Right forelimb (tissue), 1 donor: Measurements from ENCODE around the gene SLC12A7.
"Not testable (repeated sequence)": the region's sequence is repeated elsewhere in the genome, so short reads cannot be mapped to it uniquely, and the experiment has no call there.

Source experiments
- DNase-seq: peaks from one replicate; pipeline ENCODE4 v3.0.0-alpha.2; 2018

The SLC12A7 gene

DNA sequence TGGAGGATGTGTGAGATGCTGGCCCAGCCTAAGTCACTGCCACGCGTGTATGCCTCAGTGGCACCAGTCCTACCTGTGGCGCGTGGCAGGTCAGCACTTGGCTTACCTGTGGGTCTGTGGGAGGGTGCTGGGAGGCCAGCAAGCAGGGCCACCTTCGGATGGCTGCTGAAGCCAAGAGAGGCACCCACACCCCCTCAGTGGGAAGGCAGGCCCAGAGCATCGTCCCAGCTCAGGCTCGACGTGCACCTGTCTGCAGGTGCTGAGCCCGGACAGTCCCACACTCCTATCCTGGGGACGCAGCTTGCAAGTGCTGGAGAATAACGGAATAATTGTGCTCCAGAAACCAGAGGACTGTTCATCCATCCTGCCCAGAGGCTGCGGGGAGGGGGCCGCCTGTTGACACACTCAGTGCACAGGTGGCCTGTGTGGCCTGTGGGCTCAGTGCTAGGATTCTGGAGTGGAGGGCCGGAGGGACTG, 79.3 kb downstream of the SLC12A7 start:
- DNase-seq: no peak

DNA sequence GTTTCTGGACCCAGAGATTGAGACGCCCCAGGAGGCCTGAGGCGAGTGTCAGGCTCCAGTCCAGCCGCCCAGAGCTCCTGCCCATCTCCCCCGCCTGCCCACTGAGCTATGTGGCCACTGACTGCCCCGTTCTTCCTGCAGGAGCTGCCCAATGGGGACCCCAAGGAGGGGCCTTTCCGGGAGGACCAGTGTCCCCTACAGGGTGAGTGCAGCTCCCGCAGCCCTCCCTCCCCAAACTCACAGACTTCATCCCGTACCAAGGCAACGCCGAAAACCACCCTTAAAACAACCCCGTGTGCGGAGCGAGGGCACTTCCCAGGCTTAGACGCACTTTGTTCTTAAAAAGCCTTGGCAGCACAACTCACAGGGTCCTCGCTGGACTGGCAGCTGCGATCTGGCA, 79.9 kb downstream of the SLC12A7 start:
- no peak for DNase-seq

- DNase-seq: no peak
Measured at GRCh38 chr5:1031306-1031959, 80.4 kb downstream of the SLC12A7 start.

DNA sequence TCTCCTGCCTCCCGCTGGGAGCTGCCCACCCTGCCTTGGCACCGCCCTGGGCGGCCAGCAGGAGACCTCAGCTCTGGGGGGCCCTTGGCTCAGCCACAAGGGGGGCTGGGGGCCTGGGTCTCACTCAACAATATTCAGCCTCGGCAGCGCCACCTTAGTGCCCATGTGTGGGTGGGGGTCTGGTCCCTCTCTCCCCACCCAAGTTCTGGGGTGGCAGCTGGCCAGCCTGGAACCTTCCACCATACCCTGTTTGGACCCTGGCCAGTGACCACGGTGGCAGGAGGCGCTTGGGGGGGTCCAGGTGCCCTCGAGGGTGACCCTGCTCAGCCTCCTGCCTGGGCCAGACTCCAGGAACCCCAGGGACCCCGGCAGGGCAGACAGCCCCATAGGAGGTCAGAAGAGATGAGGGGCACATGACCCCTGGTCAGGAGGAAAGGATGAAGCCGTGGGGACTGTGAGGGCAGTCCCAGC, 81.0 kb downstream of the SLC12A7 start:
- DNase-seq: no peak

DNA sequence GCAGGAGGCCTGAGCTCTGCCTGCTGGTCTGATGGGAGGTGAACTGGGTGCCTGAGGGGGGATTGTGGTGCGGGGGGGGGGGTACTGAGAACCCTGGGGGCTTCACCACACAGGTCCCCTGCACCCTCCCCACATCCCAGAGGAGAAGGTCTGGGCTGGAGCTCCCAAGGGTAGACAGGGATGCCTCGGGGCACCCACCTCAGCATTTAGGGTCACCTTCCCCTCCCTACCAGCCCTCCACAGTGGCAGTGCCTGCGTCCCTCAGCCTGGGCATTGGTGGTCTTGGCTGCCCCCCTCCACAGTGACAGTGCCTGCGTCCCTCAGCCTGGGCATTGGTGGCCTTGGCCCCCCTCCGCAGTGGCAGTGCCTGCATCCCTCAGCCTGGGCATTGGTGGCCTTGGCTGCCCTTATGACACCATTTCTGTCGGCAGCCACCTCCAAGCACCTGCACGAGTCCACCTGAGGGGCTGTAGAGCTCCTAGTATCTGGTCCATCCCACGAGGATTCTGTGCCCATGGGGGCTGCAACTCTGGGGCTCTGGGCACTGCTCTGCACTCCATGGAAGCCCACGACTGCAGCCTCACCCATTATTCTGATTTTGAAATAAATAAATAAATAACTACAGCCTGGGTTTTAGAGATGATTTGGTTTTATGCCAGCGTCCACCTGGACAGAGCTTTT, 81.8 kb downstream of the SLC12A7 start:
- no peak for DNase-seq

DNA sequence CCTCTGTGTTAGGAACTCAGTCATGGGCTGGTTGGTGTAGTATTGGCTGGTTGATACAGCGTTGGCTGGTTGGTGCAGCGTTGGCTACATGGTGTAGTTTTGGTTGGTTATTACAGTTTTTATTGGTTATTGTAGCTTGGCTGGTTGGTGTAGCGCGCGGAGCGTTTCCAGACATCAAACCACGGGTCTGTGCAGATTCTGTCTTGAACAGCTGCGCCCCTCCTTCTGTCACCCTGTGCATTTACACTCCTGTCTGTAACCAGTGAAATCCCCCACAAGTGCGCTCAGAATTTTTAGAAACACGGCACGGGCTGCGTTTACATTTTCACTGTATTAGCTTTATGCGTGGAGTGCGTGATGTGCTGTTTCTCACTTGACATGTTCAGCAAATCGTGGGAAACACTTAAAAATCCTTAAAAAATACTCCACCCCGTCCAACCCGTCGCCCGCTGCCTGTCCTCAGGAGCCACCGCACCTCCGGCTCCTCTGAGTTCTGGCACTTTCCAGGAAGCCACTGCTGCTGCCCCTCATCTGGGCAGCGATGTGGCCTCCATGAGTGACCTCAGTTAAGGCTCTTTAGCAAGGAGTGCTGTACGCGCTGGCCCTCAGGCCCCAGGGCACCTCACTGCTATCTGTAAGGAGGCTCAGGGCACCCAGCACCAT, 82.5 kb downstream of the SLC12A7 start:
- no peak for DNase-seq

GRCh38 chr5:1028481-1029281, 83.2 kb downstream of the SLC12A7 start:
- DNase-seq: no peak

DNA sequence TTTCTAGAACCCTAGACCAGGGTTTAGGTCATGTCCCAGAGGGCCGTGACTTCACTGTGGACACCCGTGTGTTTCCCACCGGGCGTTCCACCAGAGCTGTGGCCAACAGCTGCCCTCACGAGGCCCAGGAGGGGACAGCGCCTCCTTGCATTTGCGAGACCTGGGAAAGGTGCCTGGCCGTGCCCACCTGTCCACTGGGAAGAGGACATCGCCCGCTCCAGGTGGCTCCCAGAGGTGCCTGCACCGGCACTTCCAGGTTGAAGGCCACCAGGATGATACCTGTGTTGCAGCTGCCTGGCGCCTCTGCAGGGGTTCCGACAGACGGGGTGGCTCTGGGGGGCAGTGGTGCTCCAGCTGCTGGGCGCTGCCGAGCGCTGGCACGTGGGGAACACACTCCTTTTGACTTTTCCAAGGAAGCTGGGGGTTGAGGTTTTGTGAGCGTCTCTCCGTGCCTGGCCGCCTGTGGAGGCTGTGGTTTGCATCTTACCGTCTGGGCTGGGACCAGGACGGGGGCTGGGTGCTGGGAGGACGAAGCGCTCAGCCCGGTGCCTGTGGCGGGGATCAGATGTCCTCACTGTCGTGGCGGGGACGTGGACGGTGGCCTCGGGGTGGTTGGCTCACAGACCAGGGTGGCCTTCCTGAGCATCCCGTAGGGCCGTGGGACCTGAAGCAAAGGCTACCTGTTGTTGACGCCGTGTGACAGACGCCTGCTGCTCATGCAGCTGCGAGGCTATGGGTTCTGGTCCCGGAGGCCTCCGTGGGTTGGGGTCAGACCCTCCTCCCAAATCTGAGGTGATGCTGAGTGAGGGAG, 84.0 kb downstream of the SLC12A7 start:
- no peak for DNase-seq

DNA sequence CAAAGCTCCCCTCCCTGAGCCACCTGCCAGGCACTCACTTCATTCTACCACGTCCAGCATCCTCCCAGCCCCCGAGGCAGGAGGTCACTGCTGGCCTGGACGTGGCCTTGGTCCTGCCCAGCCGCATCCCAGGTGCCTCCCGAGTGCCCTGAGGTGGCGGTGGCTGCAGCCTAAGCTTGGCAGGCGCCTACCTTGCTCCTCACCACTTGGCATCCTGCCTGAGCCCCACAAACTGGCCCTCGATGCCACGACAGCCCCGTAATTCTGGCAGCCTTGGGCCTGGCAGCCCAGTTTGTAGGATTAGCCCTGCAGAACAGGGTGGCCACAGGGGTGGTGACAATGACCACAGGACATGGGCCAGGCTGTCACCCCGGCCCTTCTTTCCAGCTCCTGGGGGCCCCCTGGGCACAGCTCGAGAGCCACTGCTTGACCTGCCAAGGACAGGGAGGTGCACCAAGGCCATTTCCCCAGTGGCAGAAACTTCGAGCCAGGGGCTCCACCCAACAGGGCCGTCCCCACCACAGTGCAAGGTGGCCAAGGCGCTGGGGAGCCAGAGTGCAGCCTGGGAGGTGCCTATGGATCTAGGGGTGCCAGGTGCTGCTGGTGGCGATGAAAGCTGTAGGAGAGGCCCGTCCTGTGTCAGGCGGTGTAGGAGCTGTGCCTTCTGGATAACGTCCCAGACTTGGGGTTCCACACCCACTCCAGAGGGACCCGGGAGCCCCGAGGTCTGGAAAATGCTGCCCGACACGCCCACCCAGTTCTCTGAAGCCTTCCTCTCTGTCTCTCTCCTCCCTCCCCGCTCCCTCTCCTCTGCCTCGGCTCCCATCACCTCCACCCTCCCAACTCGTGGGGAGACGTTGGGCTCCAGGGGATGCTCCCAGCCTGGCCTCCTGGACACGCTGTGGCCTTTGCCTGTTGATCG, 84.9 kb downstream of the SLC12A7 start:
- no peak for DNase-seq

- DNase-seq: not testable (repeated sequence)
Measured at GRCh38 chr5:1021969-1022336, 89.9 kb downstream of the SLC12A7 start.

- DNase-seq: peak; percentile 84
Measured at GRCh38 chr5:1021136-1021968, 90.5 kb downstream of the SLC12A7 start.

DNA sequence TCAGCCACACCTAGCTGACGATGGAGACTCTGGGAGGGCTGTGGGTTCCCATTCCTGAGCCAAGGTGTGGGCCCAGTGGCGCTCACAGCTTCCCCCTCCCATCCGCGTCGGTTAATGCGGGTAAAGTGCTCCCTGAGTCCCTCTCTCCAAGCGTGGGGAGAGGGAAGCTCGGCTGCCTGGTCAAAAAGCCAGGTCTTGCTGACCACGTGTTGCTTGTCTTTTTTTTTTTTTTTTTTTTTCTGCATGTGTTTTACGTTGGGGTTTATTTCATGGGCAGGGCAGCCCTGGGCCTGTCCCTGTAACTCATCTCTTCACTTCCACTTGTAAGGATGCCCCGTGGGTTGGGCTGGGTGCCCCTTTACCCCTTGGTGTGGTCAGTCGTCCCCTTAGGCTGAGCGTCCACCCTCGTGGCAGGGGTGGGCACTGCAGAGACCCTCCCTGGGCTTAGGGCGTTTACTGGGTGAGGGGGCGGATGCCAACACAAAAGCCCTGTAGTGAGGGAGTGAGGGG, 91.4 kb downstream of the SLC12A7 start:
- no peak for DNase-seq

DNA sequence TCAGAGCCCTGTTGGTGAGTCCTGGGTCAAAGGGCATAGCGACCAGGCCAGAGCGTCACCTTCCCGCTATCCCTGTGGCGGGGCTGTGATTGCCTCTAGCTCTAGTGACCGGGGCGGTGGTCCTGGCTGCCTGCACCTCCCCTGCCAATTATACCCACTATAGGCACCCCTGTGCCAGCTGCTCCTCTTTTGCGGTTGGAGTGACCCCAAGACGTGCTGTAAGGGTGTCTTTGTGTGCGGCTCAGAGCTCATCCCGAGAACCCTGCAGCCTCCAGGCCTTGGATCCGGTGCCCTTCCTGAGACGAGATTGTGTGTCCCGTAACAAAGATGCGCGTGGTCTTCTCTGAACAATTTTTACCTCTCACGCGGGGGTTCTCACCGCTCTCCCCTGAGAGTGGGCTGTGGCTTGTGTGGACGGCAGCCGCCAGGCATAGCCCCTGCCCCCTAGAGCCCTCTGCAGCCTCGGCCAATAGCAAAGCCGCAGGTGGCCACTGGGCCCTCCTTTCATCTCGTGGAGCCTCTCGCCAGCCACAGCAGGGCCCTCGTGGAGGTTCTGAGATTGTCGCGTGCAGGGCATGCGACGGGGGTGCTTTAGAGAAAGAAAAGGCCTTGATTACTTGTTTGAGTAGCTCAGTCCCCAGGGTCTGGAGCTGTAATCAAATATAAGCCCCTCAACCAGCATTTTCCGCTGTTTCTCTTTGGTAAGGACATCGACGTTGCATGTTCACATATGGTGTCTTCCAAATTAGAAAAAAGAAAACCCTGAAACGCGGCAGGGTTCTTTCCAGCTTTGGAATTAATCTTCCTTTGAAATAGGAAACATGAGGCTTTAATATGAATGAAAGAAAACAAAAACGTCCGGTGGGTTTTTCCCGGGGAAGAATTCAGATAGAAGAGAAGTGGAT, 92.6 kb downstream of the SLC12A7 start:
- DNase-seq: no peak

DNA sequence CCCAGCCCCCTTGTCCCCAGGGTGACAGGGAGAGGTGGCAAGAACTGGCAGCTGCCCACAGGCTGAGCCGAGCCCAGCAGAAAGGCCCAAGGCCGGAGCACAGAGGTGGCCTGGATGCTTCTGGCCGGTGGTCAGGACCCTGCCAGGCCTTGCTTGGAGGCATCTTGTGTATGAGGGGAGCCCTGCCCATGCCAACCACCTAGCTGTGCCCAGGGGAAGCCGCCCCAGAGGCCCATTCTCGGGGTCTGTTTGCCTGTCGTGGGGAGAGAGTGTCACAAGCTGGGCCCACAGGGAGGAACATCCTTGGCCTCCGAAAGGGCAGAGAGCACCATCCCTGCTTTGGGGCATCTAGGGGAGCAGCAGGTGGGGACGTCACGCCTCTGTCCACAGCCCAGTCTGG, 93.3 kb downstream of the SLC12A7 start:
- DNase-seq: no peak

GRCh38 chr5:1017691-1018455, 94.0 kb downstream of the SLC12A7 start:
- no peak for DNase-seq

- no peak for DNase-seq
Measured at GRCh38 chr5:1017056-1017455, 94.8 kb downstream of the SLC12A7 start.

DNA sequence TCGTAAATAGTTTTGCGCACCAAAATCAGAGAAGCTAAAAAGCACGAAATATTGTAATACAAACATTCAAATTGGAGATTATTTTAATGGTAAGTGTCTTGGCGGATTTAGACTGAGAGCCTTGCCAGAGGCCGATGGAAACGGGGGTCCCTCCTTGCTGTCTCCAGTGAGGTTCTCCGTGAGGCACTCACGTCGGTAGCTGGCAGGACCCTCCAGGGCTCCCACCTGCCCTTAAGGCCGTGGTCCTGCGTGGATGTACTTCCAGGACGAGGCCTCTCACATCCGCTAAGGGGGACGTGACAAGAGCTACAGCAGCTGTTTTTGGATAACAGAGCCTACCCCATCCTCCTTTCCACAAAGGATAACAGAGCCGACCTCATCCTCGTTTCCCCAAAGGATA, 95.4 kb downstream of the SLC12A7 start:
- DNase-seq: no peak

- DNase-seq: no peak
Measured at GRCh38 chr5:1016036-1016435, 95.8 kb downstream of the SLC12A7 start.
